HepG2 (cell line): ENCODE results near the gene ANO9. TPM values are rescaled to one million over a fixed set of nuclear protein-coding genes. Genes with fewer than 3 reads are reported as not detected.

Experiments
- AGO1 ChIP-seq: fragments of 200-400 bp; formaldehyde crosslinking; IDR thresholded peaks from 2 replicates; pipeline ENCODE4 v1.6.1; 2017; ENCODE audit warnings: mild to moderate bottlenecking, low read depth, low read length, moderate library complexity; ENCODE audit not compliant: poor library complexity, severe bottlenecking
- ATF3 ChIP-seq: sonication (generic); formaldehyde crosslinking; IDR thresholded peaks from 2 replicates; pipeline ENCODE4 v1.4.0; 2020; ENCODE audit warnings: missing genetic modification reagents
- BRF2 ChIP-seq: sonication (generic); formaldehyde crosslinking; IDR thresholded peaks from 2 replicates; pipeline ENCODE4 v1.8.1; 2022; ENCODE audit warnings: mild to moderate bottlenecking, missing genetic modification reagents
- CEBPB ChIP-seq: IDR thresholded peaks from 2 replicates; pipeline ENCODE4 v1.6.1; 2011; ENCODE audit warnings: low read depth, low read length, improper control_type of control experiment, borderline replicate concordance
- GRHL1 ChIP-seq: sonication (generic); formaldehyde crosslinking; conservative IDR thresholded peaks from 2 replicates; pipeline ENCODE4 v1.8.0; 2022; ENCODE audit warnings: missing genetic modification reagents
- HNF4A ChIP-seq: sonication (generic); formaldehyde crosslinking; IDR thresholded peaks from 2 replicates; pipeline ENCODE4 v1.4.0; 2020; ENCODE audit warnings: missing genetic modification reagents
- PAXIP1 ChIP-seq: sonication (generic); formaldehyde crosslinking; conservative IDR thresholded peaks from 2 replicates; pipeline ENCODE4 v1.4.0; 2020; ENCODE audit warnings: mild to moderate bottlenecking, missing genetic modification reagents, moderate library complexity
- REXO4 ChIP-seq: sonication (generic); formaldehyde crosslinking; IDR thresholded peaks from 2 replicates; pipeline ENCODE4 v1.8.0; 2022; ENCODE audit warnings: missing genetic modification reagents, mild to moderate bottlenecking, borderline replicate concordance
- SMAD3 ChIP-seq: sonication (generic); formaldehyde crosslinking; IDR thresholded peaks from 2 replicates; pipeline ENCODE4 v1.4.0; 2020; ENCODE audit warnings: missing genetic modification reagents
- ZBTB10 ChIP-seq: sonication (generic); formaldehyde crosslinking; IDR thresholded peaks from 2 replicates; pipeline ENCODE4 v1.4.0; 2020; ENCODE audit warnings: missing genetic modification reagents, borderline replicate concordance
- ZBTB2 ChIP-seq: sonication (generic); formaldehyde crosslinking; IDR thresholded peaks from 2 replicates; pipeline ENCODE4 v1.8.0; 2022; ENCODE audit warnings: low read depth, missing genetic modification reagents
- ZMYM4 ChIP-seq: sonication (generic); formaldehyde crosslinking; IDR thresholded peaks from 2 replicates; pipeline ENCODE4 v1.8.1; 2023; ENCODE audit warnings: mild to moderate bottlenecking, missing genetic modification reagents
- ZNF317 ChIP-seq: sonication (generic); formaldehyde crosslinking; IDR thresholded peaks from 2 replicates; pipeline ENCODE4 v1.5.0; 2020; ENCODE audit warnings: mild to moderate bottlenecking, missing genetic modification reagents
- ZNF737 ChIP-seq: sonication (generic); formaldehyde crosslinking; IDR thresholded peaks from 2 replicates; pipeline ENCODE4 v1.5.0; 2020; ENCODE audit warnings: missing genetic modification reagents, mild to moderate bottlenecking, borderline replicate concordance
- ZNF850 ChIP-seq: sonication (generic); formaldehyde crosslinking; conservative IDR thresholded peaks from 2 replicates; pipeline ENCODE4 v1.9.0; 2021; ENCODE audit warnings: mild to moderate bottlenecking, missing genetic modification reagents
- polyA plus RNA-seq, 8 experiments: library from polyadenylated mRNA; depleted of rRNA in 3 of 8; stranded (reverse) in 7 of 8; unstranded in 1 of 8; fragments of >200 nt; fragmentation: Illumina TruSeq in 4 of 8; extraction: Trizol in 4 of 8; gene quantifications; 2 replicates each; pipeline versions ENCODE4 v1.2.1 to v1.2.3, GENCODE V29; 2011 to 2016; ENCODE audit warnings: low read depth in 4 of 8, missing spikeins in 1 of 8, mixed read lengths in 1 of 8; ENCODE audit not compliant: insufficient read depth in 1 of 8
- total RNA-seq, 5 experiments: library from RNA; depleted of rRNA; stranded (reverse); fragments of >200 nt; fragmentation: Illumina TruSeq; extraction: Trizol; gene quantifications; 2 replicates each; pipeline ENCODE4 v1.2.3, GENCODE V29; 2016; ENCODE audit warnings: low read depth in 1 of 5

The ANO9 gene
- total and polyA plus RNA-seq, 2 of the 13 experiments (the other 11 are each of a cell fraction or from before 2014, with no cell fraction given), result 8.9 to 14.3 TPM

GRCh38 chr11:449889-450808 is 8.3 kb upstream of the ANO9 start, which contains the start of gene PTDSS2 (continued):
- TF ChIP-seq ZBTB2 (peak; percentile 65; the same call in 1 of the 2 replicates), ATF3 (peak; percentile 17; the same call in 1 of the 2 replicates), GRHL1 (CRISPR knock-in tag) (no peak), CEBPB (no peak), ZNF317 (CRISPR knock-in tag) (no peak; the same call in 1 of the 2 replicates), REXO4 (no peak), ZBTB10 (CRISPR knock-in tag) (peak; percentile 72; the same call in 1 of the 2 replicates), ZNF737 (no peak), ZMYM4 (CRISPR knock-in tag) (peak; percentile 76), BRF2 (CRISPR knock-in tag) (no peak), AGO1 (no peak), ZNF850 (no peak), HNF4A (CRISPR knock-in tag) (peak; percentile 19; the same call in 1 of the 2 replicates), SMAD3 (CRISPR knock-in tag) (0 out of 2 replicates have a peak, but pooled peaks have one; percentile 57), PAXIP1 (CRISPR knock-in tag) (peak; percentile 31)
